Peyer's patch (tissue), 4 donors: ENCODE measurements around the gene TTC34.

Source experiments
- POLR2A ChIP-seq, 2 donors: fragments of 450-650 bp; IDR thresholded peaks; one replicate each; pipeline ENCODE4 v1.5.1; 2017; ENCODE audit warnings: antibody characterized with exemption in 2 of 2, mild to moderate bottlenecking in 2 of 2, moderate library complexity in 2 of 2
- TF ChIP-seq, protein P1 (sequence below), 6 experiments: fragments of 450-650 bp in 4 of 6; fragments of 200-600 bp in 2 of 6; sonication (generic) in 1 of 6; IDR thresholded peaks; one replicate each; pipeline ENCODE4 v1.5.1; 2017 to 2019; ENCODE audit warnings: antibody characterized with exemption in 6 of 6, mild to moderate bottlenecking in 3 of 6, moderate library complexity in 1 of 6

- TF ChIP-seq, protein P1, sequence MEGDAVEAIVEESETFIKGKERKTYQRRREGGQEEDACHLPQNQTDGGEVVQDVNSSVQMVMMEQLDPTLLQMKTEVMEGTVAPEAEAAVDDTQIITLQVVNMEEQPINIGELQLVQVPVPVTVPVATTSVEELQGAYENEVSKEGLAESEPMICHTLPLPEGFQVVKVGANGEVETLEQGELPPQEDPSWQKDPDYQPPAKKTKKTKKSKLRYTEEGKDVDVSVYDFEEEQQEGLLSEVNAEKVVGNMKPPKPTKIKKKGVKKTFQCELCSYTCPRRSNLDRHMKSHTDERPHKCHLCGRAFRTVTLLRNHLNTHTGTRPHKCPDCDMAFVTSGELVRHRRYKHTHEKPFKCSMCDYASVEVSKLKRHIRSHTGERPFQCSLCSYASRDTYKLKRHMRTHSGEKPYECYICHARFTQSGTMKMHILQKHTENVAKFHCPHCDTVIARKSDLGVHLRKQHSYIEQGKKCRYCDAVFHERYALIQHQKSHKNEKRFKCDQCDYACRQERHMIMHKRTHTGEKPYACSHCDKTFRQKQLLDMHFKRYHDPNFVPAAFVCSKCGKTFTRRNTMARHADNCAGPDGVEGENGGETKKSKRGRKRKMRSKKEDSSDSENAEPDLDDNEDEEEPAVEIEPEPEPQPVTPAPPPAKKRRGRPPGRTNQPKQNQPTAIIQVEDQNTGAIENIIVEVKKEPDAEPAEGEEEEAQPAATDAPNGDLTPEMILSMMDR (IDR thresholded peaks at IDR 0.05), result no peak
- TF ChIP-seq POLR2A (IDR thresholded peaks at IDR 0.05), result no peak
These were observed 14.1 kb upstream of the TTC34 start for GRCh38 chr1:2815551-2815950.
